K562 (cell line): Measurements from ENCODE around the gene RBSN.

Experiments used
- EHMT2 ChIP-seq: fragments of 450-650 bp; IDR thresholded peaks from 2 replicates; pipeline ENCODE4 v1.6.1; 2018; ENCODE audit warnings: antibody characterized with exemption
- ERF ChIP-seq: fragments of 450-650 bp; formaldehyde crosslinking; IDR thresholded peaks from 2 replicates; pipeline ENCODE4 v1.4.0; 2020; ENCODE audit warnings: mild to moderate bottlenecking, mixed read lengths
- EZH2 ChIP-seq: IDR thresholded peaks from 2 replicates; pipeline ENCODE4 v1.6.1; 2012; ENCODE audit warnings: low read depth, mild to moderate bottlenecking, inconsistent platforms, low read length, borderline replicate concordance
- HDAC2 ChIP-seq: fragments of 450-650 bp; IDR thresholded peaks from 2 replicates; pipeline ENCODE4 v1.6.1; 2016; ENCODE audit warnings: mild to moderate bottlenecking
- HNRNPLL ChIP-seq: fragments of 200-400 bp; formaldehyde crosslinking; IDR thresholded peaks from 2 replicates; pipeline ENCODE4 v1.6.1; 2017; ENCODE audit warnings: low read length, low read depth, mild to moderate bottlenecking; ENCODE audit not compliant: poor library complexity, severe bottlenecking
- KDM1A ChIP-seq, 2 experiments: fragments of 450-650 bp; IDR thresholded peaks; 2 replicates each; pipeline ENCODE4 v1.6.1; 2016; ENCODE audit warnings: mild to moderate bottlenecking in 2 of 2
- MYNN ChIP-seq, 2 experiments: sonication (generic); formaldehyde crosslinking in 1 of 2; IDR thresholded peaks; 2 replicates each; pipeline versions ENCODE4 v1.5.0 to v1.6.1; 2016 to 2020; ENCODE audit warnings: antibody characterized with exemption in 1 of 2, missing genetic modification reagents in 1 of 2
- SMARCC2 ChIP-seq: fragments of 450-650 bp; IDR thresholded peaks from 2 replicates; pipeline ENCODE4 v1.6.1; 2017; ENCODE audit warnings: antibody characterized with exemption, moderate library complexity, mild to moderate bottlenecking, low read depth
- ZNF445 ChIP-seq: fragments of 250-450 bp; sonication (Bioruptor Pico); IDR thresholded peaks from 2 replicates; pipeline ENCODE4 v1.4.0; 2020; ENCODE audit warnings: low read depth, mild to moderate bottlenecking, moderate library complexity
- TF ChIP-seq, protein P1 (sequence below), 3 experiments: IDR thresholded peaks in 2 of 3; conservative IDR thresholded peaks in 1 of 3; 2 replicates each; pipeline ENCODE4 v1.5.1; 2011 to 2012; ENCODE audit warnings: low read length in 3 of 3, mild to moderate bottlenecking in 3 of 3, control low read depth in 2 of 3, improper control_type of control experiment in 1 of 3, inconsistent platforms in 1 of 3, low read depth in 1 of 3, mixed read lengths in 1 of 3, moderate library complexity in 1 of 3; ENCODE audit not compliant: insufficient read depth in 2 of 3

DNA sequence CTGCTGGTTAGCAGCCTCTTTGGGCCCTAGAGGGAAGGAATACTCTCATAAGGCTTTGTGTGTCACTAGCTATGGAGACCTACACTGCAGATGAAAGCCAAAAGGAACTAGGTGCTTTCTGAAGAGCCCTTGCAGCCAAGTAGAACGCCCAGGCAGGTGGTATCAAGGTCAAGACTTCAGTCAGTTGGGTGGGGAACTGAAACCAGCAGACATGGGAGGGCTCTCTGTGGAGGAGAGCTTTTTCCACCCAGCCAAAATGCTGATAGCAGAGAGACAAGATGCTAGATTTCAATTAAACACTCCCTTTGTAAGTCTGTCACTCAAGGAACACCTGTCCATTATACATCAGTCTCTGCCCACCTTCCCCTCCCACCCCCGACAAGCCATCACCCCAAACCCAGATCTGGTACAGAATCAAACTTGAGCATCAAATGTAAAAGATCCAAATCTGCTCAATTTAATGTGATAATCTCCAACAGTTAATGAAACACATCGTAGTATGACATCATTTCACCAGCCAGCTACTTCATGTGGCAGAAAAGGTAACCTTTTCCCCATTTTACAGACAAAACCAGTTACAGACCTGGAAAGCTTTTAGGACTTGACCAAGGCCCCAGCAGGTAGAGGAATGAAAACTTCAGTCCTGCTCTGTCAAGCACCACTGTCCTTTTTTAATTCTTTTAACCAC, 48.4 kb downstream of the RBSN start:
- TF ChIP-seq ZNF445 (CRISPR knock-in tag): no peak
- TF ChIP-seq, protein P1, sequence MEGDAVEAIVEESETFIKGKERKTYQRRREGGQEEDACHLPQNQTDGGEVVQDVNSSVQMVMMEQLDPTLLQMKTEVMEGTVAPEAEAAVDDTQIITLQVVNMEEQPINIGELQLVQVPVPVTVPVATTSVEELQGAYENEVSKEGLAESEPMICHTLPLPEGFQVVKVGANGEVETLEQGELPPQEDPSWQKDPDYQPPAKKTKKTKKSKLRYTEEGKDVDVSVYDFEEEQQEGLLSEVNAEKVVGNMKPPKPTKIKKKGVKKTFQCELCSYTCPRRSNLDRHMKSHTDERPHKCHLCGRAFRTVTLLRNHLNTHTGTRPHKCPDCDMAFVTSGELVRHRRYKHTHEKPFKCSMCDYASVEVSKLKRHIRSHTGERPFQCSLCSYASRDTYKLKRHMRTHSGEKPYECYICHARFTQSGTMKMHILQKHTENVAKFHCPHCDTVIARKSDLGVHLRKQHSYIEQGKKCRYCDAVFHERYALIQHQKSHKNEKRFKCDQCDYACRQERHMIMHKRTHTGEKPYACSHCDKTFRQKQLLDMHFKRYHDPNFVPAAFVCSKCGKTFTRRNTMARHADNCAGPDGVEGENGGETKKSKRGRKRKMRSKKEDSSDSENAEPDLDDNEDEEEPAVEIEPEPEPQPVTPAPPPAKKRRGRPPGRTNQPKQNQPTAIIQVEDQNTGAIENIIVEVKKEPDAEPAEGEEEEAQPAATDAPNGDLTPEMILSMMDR (IDR thresholded peaks at IDR 0.05 in 2 of 3, conservative IDR thresholded peaks at IDR 0.05 in 1 of 3; ENCODE audit: insufficient read depth in 2 of 3, low read depth in 1 of 3, low read length in 3 of 3): no peak
- TF ChIP-seq SMARCC2: no peak
- no peak for TF ChIP-seq MYNN (IDR thresholded peaks at IDR 0.05)
- no peak for TF ChIP-seq MYNN (CRISPR knock-in tag; IDR thresholded peaks at IDR 0.05)
- no peak for TF ChIP-seq KDM1A (IDR thresholded peaks at IDR 0.05)
- no peak for TF ChIP-seq HDAC2
- TF ChIP-seq EZH2: no peak
- TF ChIP-seq EHMT2: no peak
- TF ChIP-seq ERF (CRISPR knock-in tag): no peak
- TF ChIP-seq HNRNPLL: no peak
